GM18519 (cell line): Measurements from ENCODE around the gene PLPPR2.
"Not testable (repeated sequence)": the region's sequence is repeated elsewhere in the genome, so short reads cannot be mapped to it uniquely, and the experiment has no call there.

Source experiments
- ATAC-seq: cut with Tn5 transposase; IDR thresholded peaks from one replicate; pipeline ENCODE4 v1.9.1; 2021; ENCODE audit warnings: mild to moderate bottlenecking, moderate library complexity; ENCODE audit not compliant: unreplicated experiment, low FRiP score

Gene PLPPR2

GRCh38 chr19:11390933-11391680 is 35.9 kb downstream of the PLPPR2 start:
- ATAC-seq: no peak

DNA sequence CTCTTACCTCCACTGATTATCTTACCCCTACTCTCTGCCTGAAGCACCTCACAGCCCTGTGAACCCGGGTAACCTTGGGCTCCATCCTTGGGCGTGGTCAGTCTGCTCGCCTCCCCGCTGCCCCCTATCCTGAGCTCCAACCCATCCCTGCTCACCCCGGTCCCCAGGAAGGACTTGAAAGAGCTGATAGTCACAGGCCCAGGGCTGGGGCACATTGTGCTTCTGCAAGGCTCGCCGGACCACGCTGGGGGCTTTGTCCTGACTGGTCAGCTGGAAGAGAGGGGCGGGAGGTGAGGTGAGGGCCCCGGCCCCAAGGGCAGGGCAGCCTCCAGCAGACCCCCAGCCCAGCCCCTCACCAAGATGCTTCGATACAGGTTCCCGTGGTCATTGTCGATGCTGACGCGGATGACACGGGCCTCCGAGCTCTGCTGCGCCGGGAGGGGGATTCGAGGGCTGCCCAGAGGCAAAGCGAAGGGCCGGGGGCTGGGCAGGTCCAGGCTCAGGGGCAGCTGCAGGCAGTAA is 41.9 kb downstream of the PLPPR2 start:
- no peak for ATAC-seq

DNA sequence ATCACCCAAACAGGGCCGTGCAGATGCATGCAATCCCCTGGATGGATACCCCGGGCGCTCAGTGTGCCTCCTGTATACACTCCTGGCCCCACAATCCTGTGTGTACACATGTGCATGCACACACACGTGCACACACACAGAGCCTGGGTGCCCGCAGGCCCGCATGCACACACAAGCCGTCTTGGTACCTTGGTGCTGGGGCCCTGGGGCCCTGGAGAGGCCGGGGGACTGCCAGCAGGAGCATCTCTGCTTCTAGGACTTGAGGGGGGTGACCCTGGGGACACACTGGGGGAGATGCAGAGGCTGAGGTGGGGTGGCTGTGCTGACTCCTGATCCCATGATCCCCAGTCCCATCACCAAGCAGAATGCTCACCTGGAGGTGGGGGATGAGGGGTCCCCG is 44.4 kb downstream of the PLPPR2 start:
- ATAC-seq: no peak

GRCh38 chr19:11400798-11401197 is 45.6 kb downstream of the PLPPR2 start:
- no peak for ATAC-seq

DNA sequence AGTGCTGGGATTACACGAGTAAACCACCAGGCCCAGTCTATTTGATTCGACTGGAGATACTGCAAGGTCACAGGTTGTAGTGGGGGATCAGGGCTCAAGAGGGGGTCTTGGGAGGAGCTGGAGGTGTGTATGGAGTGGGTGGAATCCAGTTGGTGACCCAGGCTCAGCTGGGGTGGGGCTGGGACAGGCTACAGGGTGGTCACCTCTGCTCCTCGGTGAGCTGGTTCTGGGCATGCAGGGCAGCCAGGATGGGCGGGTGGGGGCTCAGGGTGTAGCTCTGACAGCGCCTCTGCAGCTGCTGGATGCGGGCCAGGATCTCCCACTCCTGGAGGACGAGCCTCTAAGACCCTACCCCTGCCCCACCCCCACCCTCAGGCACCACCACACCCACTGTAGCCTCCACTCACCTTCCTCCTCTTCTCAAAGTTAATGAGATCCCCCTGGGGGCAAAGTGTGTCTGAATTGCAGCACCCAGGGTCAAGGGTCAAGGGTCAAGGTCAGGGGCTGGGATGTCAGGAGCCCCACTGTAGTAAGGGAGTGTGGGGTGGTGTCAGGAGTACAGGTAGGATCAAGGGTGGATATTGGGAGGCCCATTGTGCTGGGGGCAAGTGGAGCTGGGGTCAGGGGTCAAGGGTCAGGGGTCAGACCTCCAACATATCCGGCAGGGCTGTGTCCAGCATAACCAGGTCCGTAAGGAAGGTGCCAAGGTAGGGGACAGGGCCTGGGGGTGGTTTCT is 46.7 kb downstream of the PLPPR2 start:
- no peak for ATAC-seq

DNA sequence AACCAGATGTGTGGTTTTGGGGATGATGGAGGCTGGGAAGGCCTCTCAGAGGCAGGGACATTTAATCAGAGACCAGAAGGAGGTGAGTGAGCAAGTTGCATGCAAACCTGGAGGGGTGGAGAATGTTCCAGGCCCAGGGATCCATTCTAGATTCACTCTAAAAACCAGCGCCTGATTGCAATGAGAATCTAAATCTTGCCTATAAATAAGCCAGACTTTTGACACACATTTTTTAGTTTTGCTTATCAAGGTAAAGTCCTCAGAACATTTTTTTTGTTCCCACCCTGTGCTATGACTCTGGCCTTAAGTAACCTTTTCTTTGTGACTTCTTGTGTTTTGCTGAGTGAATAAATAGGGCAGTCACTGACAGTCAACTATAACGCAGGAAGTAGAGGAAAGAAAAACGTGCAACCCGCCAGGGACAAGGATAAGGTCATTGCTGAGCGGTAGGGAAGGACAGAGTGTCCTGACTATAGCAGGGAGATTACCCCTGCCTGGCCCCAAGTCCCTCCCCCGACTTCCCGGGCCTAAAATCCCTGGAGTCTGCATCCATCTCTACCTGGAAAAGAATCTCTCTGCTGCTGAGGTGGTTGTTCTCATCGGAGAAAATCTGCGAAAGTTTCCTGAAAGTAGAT is 49.5 kb downstream of the PLPPR2 start:
- ATAC-seq: no peak

- ATAC-seq: no peak
These were observed 50.8 kb downstream of the PLPPR2 start for GRCh38 chr19:11405846-11406643.

GRCh38 chr19:11406703-11407236 is 51.5 kb downstream of the PLPPR2 start:
- ATAC-seq: not testable (repeated sequence)

DNA sequence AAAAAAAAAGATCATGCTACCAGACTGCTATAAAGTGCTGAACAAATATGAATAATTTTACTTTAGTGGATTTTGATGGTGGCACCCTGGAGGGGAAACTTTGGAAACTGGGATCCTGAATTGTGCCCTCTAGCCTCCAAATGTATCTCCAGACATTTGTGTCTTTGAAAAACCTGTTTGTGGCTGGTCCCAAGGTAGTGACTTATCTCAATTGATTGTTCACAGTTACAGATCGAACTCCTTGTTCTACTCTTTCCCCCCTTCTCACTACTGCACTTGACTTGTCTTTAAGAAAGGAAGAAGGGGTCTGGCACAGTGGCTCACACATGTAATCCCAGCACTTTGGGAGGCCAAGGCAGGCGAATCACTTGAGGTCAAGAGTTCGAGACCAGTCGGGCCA is 53.4 kb downstream of the PLPPR2 start:
- no peak for ATAC-seq

GRCh38 chr19:11410682-11411081 is 55.5 kb downstream of the PLPPR2 start:
- ATAC-seq: no peak

- no peak for ATAC-seq
These were observed 59.3 kb downstream of the PLPPR2 start for GRCh38 chr19:11414544-11414943.
